ENCODE results near the gene AGBL3. TPM values are rescaled to one million over a fixed set of nuclear protein-coding genes. Genes with fewer than 3 reads are reported as not detected.

AGBL3 gene
- total RNA-seq, 2 experiments from 2014 or later = 2.2 to 2.5 TPM

GRCh38 chr7:135075716-135076115 is 89.4 kb downstream of the AGBL3 start:
- Mint-ChIP-seq H3K9me3 (no peaks in the 10 kb centered on the region), H3K4me1 (ENCODE audit: low read depth) (no peaks in the 10 kb centered on the region), H3K4me3 (no peak overlapping the region), H3K27me3 (no peaks in the 10 kb centered on the region), H3K27ac (no peak overlapping the region), H3K36me3 (ENCODE audit: low read depth) (no peaks in the 10 kb centered on the region)
- CTCF ChIA-PET = interaction anchor here (0.6 kb wide), 1 partner anchor 35 kb away, joined by 3 read pairs; no protein-coding TSS in a partner anchor
- H3K9me3 ChIP-seq (ENCODE audit: control insufficient read depth in 1 of 2, insufficient read depth in 1 of 2, low read length in 2 of 2) = no peaks in the 10 kb centered on the region
- H3K27me3 ChIP-seq (ENCODE audit: control insufficient read depth in 1 of 2, insufficient read depth in 2 of 2, low read length in 2 of 2) = no peaks in the 10 kb centered on the region
- no peak overlapping the region for H3K27ac ChIP-seq (ENCODE audit: low read depth in 1 of 2, low read length in 2 of 2)
- intact Hi-C loops (cut with DNase I, micrococcal nuclease) = no loop called here
- H3K36me3 ChIP-seq (ENCODE audit: insufficient read depth, low read length) = no peaks in the 10 kb centered on the region
- TF ChIP-seq CTCF (IDR thresholded peaks at IDR 0.05) = no peak
- DNase-seq = no peak
- ATAC-seq (ENCODE audit: poor library complexity) = no peak
- H3K4me3 ChIP-seq (ENCODE audit: low read length) = no peak overlapping the region
- POLR2A ChIA-PET = no interaction called here
- H3K4me1 ChIP-seq (ENCODE audit: insufficient read depth, low read length) = no peaks in the 10 kb centered on the region

GRCh38 chr7:135076882-135077281 is 90.6 kb downstream of the AGBL3 start:
- H3K4me1 Mint-ChIP-seq (ENCODE audit: low read depth) = no peaks in the 10 kb centered on the region
- Histone ChIP-seq H3K4me3 (ENCODE audit: low read length) (no peak overlapping the region), H3K9me3 (ENCODE audit: control insufficient read depth in 1 of 2, insufficient read depth in 1 of 2, low read length in 2 of 2) (no peaks in the 10 kb centered on the region), H3K4me1 (ENCODE audit: insufficient read depth, low read length) (no peaks in the 10 kb centered on the region), H3K36me3 (ENCODE audit: insufficient read depth, low read length) (no peaks in the 10 kb centered on the region), H3K27me3 (ENCODE audit: control insufficient read depth in 1 of 2, insufficient read depth in 2 of 2, low read length in 2 of 2) (no peaks in the 10 kb centered on the region), H3K27ac (ENCODE audit: low read depth in 1 of 2, low read length in 2 of 2) (peak overlapping the region in 1 of 2 donors; percentile 2)
- no peaks in the 10 kb centered on the region for H3K9me3 Mint-ChIP-seq
- ATAC-seq (ENCODE audit: poor library complexity) (no peak), DNase-seq (no peak)
- ChIA-PET POLR2A (no interaction called here), CTCF (interaction anchor here (1.4 kb wide), 1 partner anchor 8 kb away, joined by 3 read pairs; no protein-coding TSS in a partner anchor)
- intact Hi-C loops (cut with DNase I, micrococcal nuclease) = no loop called here
- no peak for TF ChIP-seq CTCF (IDR thresholded peaks at IDR 0.05)
- no peaks in the 10 kb centered on the region for H3K36me3 Mint-ChIP-seq (ENCODE audit: low read depth)
- H3K4me3 Mint-ChIP-seq = no peak overlapping the region
- H3K27ac Mint-ChIP-seq = no peak overlapping the region
- no peaks in the 10 kb centered on the region for H3K27me3 Mint-ChIP-seq

GRCh38 chr7:135077642-135078041 is 91.3 kb downstream of the AGBL3 start:
- H3K36me3 Mint-ChIP-seq (ENCODE audit: low read depth) = no peaks in the 10 kb centered on the region
- intact Hi-C loops (cut with DNase I, micrococcal nuclease) = no loop called here
- H3K4me1 Mint-ChIP-seq (ENCODE audit: low read depth) = no peaks in the 10 kb centered on the region
- no peaks in the 10 kb centered on the region for H3K27me3 Mint-ChIP-seq
- H3K4me3 ChIP-seq (ENCODE audit: low read length) = no peak overlapping the region
- no peaks in the 10 kb centered on the region for H3K27me3 ChIP-seq (ENCODE audit: control insufficient read depth in 1 of 2, insufficient read depth in 2 of 2, low read length in 2 of 2)
- ChIA-PET CTCF (no interaction called here), POLR2A (no interaction called here)
- H3K36me3 ChIP-seq (ENCODE audit: insufficient read depth, low read length) = no peaks in the 10 kb centered on the region
- no peaks in the 10 kb centered on the region for H3K9me3 Mint-ChIP-seq
- DNase-seq (no peak), ATAC-seq (ENCODE audit: poor library complexity) (no peak)
- H3K4me1 ChIP-seq (ENCODE audit: insufficient read depth, low read length) = no peaks in the 10 kb centered on the region
- TF ChIP-seq CTCF (IDR thresholded peaks at IDR 0.05) = no peak
- H3K4me3 Mint-ChIP-seq = no peak overlapping the region
- H3K27ac Mint-ChIP-seq = no peak overlapping the region
- no peaks in the 10 kb centered on the region for H3K9me3 ChIP-seq (ENCODE audit: control insufficient read depth in 1 of 2, insufficient read depth in 1 of 2, low read length in 2 of 2)
- H3K27ac ChIP-seq (ENCODE audit: low read depth in 1 of 2, low read length in 2 of 2) = no peak overlapping the region
